B cell (primary cell): Measurements from ENCODE around the gene LMO1.

Experiments used
- CTCF ChIP-seq: fragments of 200-600 bp; IDR thresholded peaks from one replicate; pipeline ENCODE4 v1.8.0; 2022; ENCODE audit warnings: antibody characterized with exemption, mild to moderate bottlenecking
- EZH2 ChIP-seq: IDR thresholded peaks from 2 replicates; pipeline ENCODE4 v1.6.1; 2012; ENCODE audit warnings: borderline replicate concordance, low read depth, mild to moderate bottlenecking, moderate library complexity, low read length; ENCODE audit not compliant: insufficient read depth, poor library complexity, severe bottlenecking

GRCh38 chr11:8292351-8292750, 28.7 kb upstream of the LMO1 start:
- no peak for TF ChIP-seq EZH2
- no peak for TF ChIP-seq CTCF
